GM19463 (cell line): ENCODE data around the gene FAM53A.
"Not testable (repeated sequence)": the region's sequence is repeated elsewhere in the genome, so short reads cannot be mapped to it uniquely, and the experiment has no call there.

Experiments
- ATAC-seq: cut with Tn5 transposase; IDR thresholded peaks from one replicate; pipeline ENCODE4 v1.9.1; 2021; ENCODE audit warnings: mild to moderate bottlenecking, moderate library complexity; ENCODE audit not compliant: unreplicated experiment

Gene FAM53A

GRCh38 chr4:1608821-1609500 lies 75.2 kb downstream of the FAM53A start:
- ATAC-seq, result no peak

GRCh38 chr4:1608196-1608820 lies 75.8 kb downstream of the FAM53A start:
- ATAC-seq, result no peak

- ATAC-seq, result not testable (repeated sequence)
Measured at GRCh38 chr4:1607436-1608195, 76.5 kb downstream of the FAM53A start.

- no peak for ATAC-seq
Measured at GRCh38 chr4:1604706-1605205, 79.4 kb downstream of the FAM53A start.

- no peak for ATAC-seq
Measured at GRCh38 chr4:1604181-1604705, 79.9 kb downstream of the FAM53A start.

- ATAC-seq, result no peak
Measured at GRCh38 chr4:1603413-1604135, 80.5 kb downstream of the FAM53A start.

- ATAC-seq, result no peak
Measured at GRCh38 chr4:1602655-1603412, 81.3 kb downstream of the FAM53A start.

GRCh38 chr4:1601852-1602654 lies 82.1 kb downstream of the FAM53A start:
- ATAC-seq, result no peak

GRCh38 chr4:1601533-1601835 lies 82.6 kb downstream of the FAM53A start:
- no peak for ATAC-seq

GRCh38 chr4:1600811-1601532 lies 83.1 kb downstream of the FAM53A start:
- no peak for ATAC-seq

GRCh38 chr4:1600211-1600780 lies 83.8 kb downstream of the FAM53A start:
- ATAC-seq, result no peak

- ATAC-seq, result no peak
Measured at GRCh38 chr4:1599491-1600210, 84.5 kb downstream of the FAM53A start.

GRCh38 chr4:1599026-1599481 lies 85.1 kb downstream of the FAM53A start:
- no peak for ATAC-seq

GRCh38 chr4:1598206-1599025 lies 85.7 kb downstream of the FAM53A start:
- no peak for ATAC-seq

GRCh38 chr4:1597021-1597931 lies 86.8 kb downstream of the FAM53A start:
- ATAC-seq, result no peak

- ATAC-seq, result no peak
Measured at GRCh38 chr4:1596393-1596792, 87.7 kb downstream of the FAM53A start.
